Osteocyte (in vitro differentiated cells): Measurements from ENCODE around the gene B3GALNT2. TPM values are rescaled to one million over a fixed set of nuclear protein-coding genes. Genes with fewer than 3 reads are reported as not detected.

Experiments used
- DNase-seq: peaks from one replicate; pipeline ENCODE4 v3.0.0; 2021; ENCODE audit warnings: mixed read lengths; ENCODE audit not compliant: unreplicated experiment; ENCODE audit errors: extremely low spot score
- H3K27ac Mint-ChIP-seq: one replicate; pipeline ENCODE4 v1.8.0; 2021; ENCODE audit warnings: mild to moderate bottlenecking, mixed read lengths; ENCODE audit not compliant: unreplicated experiment
- H3K27me3 Mint-ChIP-seq: one replicate; pipeline ENCODE4 v1.8.0; 2021; ENCODE audit warnings: mixed read lengths; ENCODE audit not compliant: unreplicated experiment
- H3K36me3 Mint-ChIP-seq: one replicate; pipeline ENCODE4 v1.8.0; 2021; ENCODE audit warnings: mixed read lengths; ENCODE audit not compliant: unreplicated experiment
- H3K4me1 Mint-ChIP-seq: one replicate; pipeline ENCODE4 v1.8.0; 2021; ENCODE audit warnings: mixed read lengths; ENCODE audit not compliant: unreplicated experiment
- H3K4me3 Mint-ChIP-seq: one replicate; pipeline ENCODE4 v1.8.0; 2021; ENCODE audit warnings: mild to moderate bottlenecking, moderate library complexity, mixed read lengths; ENCODE audit not compliant: unreplicated experiment
- H3K9me3 Mint-ChIP-seq: one replicate; pipeline ENCODE4 v1.8.0; 2021; ENCODE audit warnings: mixed read lengths; ENCODE audit not compliant: unreplicated experiment
- total RNA-seq: library from RNA; stranded (reverse); gene quantifications from 2 replicates; pipeline ENCODE4 v1.2.1, GENCODE V29; 2021
- TF ChIP-seq, protein P1 (sequence below): fragments of 200-600 bp; sonication (generic); IDR thresholded peaks from 2 replicates; pipeline ENCODE4 v1.5.0; 2021; ENCODE audit warnings: antibody characterized with exemption, mild to moderate bottlenecking, moderate library complexity

Gene B3GALNT2
- total RNA-seq, 1 donor from 2014 or later: 31.3 TPM

- no peak for DNase-seq
- H3K4me1 Mint-ChIP-seq: no peaks in the 10 kb centered on the region
- TF ChIP-seq, protein P1, sequence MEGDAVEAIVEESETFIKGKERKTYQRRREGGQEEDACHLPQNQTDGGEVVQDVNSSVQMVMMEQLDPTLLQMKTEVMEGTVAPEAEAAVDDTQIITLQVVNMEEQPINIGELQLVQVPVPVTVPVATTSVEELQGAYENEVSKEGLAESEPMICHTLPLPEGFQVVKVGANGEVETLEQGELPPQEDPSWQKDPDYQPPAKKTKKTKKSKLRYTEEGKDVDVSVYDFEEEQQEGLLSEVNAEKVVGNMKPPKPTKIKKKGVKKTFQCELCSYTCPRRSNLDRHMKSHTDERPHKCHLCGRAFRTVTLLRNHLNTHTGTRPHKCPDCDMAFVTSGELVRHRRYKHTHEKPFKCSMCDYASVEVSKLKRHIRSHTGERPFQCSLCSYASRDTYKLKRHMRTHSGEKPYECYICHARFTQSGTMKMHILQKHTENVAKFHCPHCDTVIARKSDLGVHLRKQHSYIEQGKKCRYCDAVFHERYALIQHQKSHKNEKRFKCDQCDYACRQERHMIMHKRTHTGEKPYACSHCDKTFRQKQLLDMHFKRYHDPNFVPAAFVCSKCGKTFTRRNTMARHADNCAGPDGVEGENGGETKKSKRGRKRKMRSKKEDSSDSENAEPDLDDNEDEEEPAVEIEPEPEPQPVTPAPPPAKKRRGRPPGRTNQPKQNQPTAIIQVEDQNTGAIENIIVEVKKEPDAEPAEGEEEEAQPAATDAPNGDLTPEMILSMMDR: no peak
- H3K27ac Mint-ChIP-seq: no peak overlapping the region
- no peaks in the 10 kb centered on the region for H3K9me3 Mint-ChIP-seq
- H3K27me3 Mint-ChIP-seq: no peaks in the 10 kb centered on the region
- H3K36me3 Mint-ChIP-seq: peaks cover 15% of the 10 kb centered on the region
- H3K4me3 Mint-ChIP-seq: no peak overlapping the region
These were observed 48.4 kb downstream of the B3GALNT2 start for GRCh38 chr1:235455823-235456222.

GRCh38 chr1:235455097-235455496 lies 49.2 kb downstream of the B3GALNT2 start:
- Mint-ChIP-seq H3K9me3 (no peaks in the 10 kb centered on the region), H3K4me1 (no peaks in the 10 kb centered on the region), H3K4me3 (no peak overlapping the region), H3K27ac (no peak overlapping the region), H3K27me3 (no peaks in the 10 kb centered on the region), H3K36me3 (peaks cover 22% of the 10 kb centered on the region)
- no peak for DNase-seq
- TF ChIP-seq, protein P1: no peak

- H3K4me3 Mint-ChIP-seq: no peak overlapping the region
- no peaks in the 10 kb centered on the region for H3K27me3 Mint-ChIP-seq
- TF ChIP-seq, protein P1: no peak
- no peak for DNase-seq
- H3K27ac Mint-ChIP-seq: no peak overlapping the region
- H3K36me3 Mint-ChIP-seq: peaks cover 31% of the 10 kb centered on the region
- no peaks in the 10 kb centered on the region for H3K4me1 Mint-ChIP-seq
- no peaks in the 10 kb centered on the region for H3K9me3 Mint-ChIP-seq
These were observed 50.2 kb downstream of the B3GALNT2 start for GRCh38 chr1:235454021-235454420.

- TF ChIP-seq, protein P1: no peak
- peaks cover 43% of the 10 kb centered on the region for H3K36me3 Mint-ChIP-seq
- no peak overlapping the region for H3K27ac Mint-ChIP-seq
These were observed 53.3 kb downstream of the B3GALNT2 start for GRCh38 chr1:235450886-235451483.

DNA sequence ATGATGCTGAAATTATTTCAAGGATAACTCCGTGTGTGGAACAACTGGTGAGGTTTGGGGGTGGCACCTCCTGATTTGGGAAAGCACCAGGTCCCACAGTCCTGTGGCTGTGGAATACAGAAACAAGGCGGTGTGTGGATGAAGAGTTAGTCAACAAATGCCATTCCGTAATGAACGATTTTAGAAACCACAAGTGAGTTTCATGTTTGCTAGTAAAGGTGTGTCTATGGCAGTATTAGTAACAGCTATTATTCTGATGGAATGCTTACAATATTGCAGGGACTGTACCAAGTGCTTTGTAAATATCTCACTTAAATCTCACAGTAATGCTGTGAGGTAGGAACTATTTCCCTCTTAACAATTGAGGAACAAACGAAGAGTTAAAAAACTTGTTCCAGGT lies 53.8 kb downstream of the B3GALNT2 start:
- Mint-ChIP-seq H3K4me3 (no peak overlapping the region), H3K9me3 (no peaks in the 10 kb centered on the region), H3K27ac (no peak overlapping the region), H3K36me3 (peaks cover 46% of the 10 kb centered on the region), H3K4me1 (no peaks in the 10 kb centered on the region), H3K27me3 (no peaks in the 10 kb centered on the region)
- no peak for DNase-seq
- TF ChIP-seq, protein P1: no peak

More at GRCh38 chr1:235450886-235451483, 53.3 kb downstream of the B3GALNT2 start:
- Mint-ChIP-seq H3K4me1 (no peaks in the 10 kb centered on the region), H3K27me3 (no peaks in the 10 kb centered on the region), H3K9me3 (no peaks in the 10 kb centered on the region), H3K4me3 (no peak overlapping the region)
- DNase-seq: no peak
